Adrenal gland (tissue), 5 donors: ENCODE measurements around the gene SUCLG2.

Experiments
- POLR2A ChIP-seq, 2 donors: fragments of 450-650 bp; IDR thresholded peaks; one replicate each; pipeline ENCODE4 v1.6.1; 2017; ENCODE audit warnings: antibody characterized with exemption in 2 of 2, mild to moderate bottlenecking in 2 of 2, moderate library complexity in 1 of 2
- TF ChIP-seq, protein P1 (sequence below), 6 experiments: fragments of 450-650 bp in 4 of 6; fragments of 200-600 bp in 2 of 6; sonication (generic) in 1 of 6; IDR thresholded peaks; 1 replicate in 5 of 6; 2 replicates in 1 of 6; pipeline versions ENCODE4 v1.5.1 to v1.8.0; 2016 to 2021; ENCODE audit warnings: antibody characterized with exemption in 6 of 6, mild to moderate bottlenecking in 2 of 6, moderate library complexity in 1 of 6
- donor health status: DM: no; HTN: no; CAD: no.

DNA sequence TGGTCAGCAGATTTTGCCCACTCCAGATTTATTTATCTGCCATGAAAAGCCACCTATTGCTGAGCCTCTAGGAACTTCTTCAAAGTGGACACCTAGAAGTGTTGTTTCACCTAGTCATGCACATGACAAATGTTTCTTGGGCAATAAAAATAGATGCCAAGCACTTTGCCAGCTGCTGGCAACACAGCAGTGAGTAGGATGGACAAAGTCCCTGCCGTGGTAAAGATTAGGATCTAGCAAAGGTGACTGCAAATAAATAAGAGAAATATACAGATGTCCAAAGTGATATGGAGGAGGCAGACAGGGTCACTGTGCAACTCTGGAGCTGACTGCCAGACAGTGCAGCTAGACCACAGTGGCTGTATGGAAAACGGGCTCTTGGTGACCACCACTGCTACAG is 137.9 kb downstream of the SUCLG2 start:
- TF ChIP-seq, protein P1, sequence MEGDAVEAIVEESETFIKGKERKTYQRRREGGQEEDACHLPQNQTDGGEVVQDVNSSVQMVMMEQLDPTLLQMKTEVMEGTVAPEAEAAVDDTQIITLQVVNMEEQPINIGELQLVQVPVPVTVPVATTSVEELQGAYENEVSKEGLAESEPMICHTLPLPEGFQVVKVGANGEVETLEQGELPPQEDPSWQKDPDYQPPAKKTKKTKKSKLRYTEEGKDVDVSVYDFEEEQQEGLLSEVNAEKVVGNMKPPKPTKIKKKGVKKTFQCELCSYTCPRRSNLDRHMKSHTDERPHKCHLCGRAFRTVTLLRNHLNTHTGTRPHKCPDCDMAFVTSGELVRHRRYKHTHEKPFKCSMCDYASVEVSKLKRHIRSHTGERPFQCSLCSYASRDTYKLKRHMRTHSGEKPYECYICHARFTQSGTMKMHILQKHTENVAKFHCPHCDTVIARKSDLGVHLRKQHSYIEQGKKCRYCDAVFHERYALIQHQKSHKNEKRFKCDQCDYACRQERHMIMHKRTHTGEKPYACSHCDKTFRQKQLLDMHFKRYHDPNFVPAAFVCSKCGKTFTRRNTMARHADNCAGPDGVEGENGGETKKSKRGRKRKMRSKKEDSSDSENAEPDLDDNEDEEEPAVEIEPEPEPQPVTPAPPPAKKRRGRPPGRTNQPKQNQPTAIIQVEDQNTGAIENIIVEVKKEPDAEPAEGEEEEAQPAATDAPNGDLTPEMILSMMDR (IDR thresholded peaks at IDR 0.05): no peak
- no peak for TF ChIP-seq POLR2A (IDR thresholded peaks at IDR 0.05)
